Measurements from ENCODE around the gene FGD6. TPM values are rescaled to one million over a fixed set of nuclear protein-coding genes. Genes with fewer than 3 reads are reported as not detected.

The FGD6 gene
- total RNA-seq, 2 experiments from 2014 or later: 5.6 to 7.8 TPM

GRCh38 chr12:95124106-95124505 lies 93.2 kb downstream of the FGD6 start:
- intact Hi-C loops (cut with micrococcal nuclease; ENCODE audit: unreplicated experiment): no loop called here
- Histone ChIP-seq H3K4me3 (ENCODE audit: low read depth, low read length, poor library complexity, severe bottlenecking) (no peak overlapping the region), H2AFZ (ENCODE audit: low read length) (no peak overlapping the region), H3K79me2 (ENCODE audit: insufficient read depth, low read depth, low read length) (no peaks in the 10 kb centered on the region), H3K4me2 (ENCODE audit: low read length) (no peak overlapping the region), H3K9me2 (ENCODE audit: insufficient read depth, low read length) (no peaks in the 10 kb centered on the region), H3K9me3 (ENCODE audit: low read length) (no peaks in the 10 kb centered on the region), H4K20me1 (ENCODE audit: insufficient read depth, low read length) (no peaks in the 10 kb centered on the region), H3K36me3 (ENCODE audit: insufficient read depth, low read length) (no peaks in the 10 kb centered on the region), H3K27ac (ENCODE audit: low read depth, low read length, poor library complexity, severe bottlenecking) (no peak overlapping the region), H3K4me1 (ENCODE audit: insufficient read depth, low read length, poor library complexity, severe bottlenecking) (no peaks in the 10 kb centered on the region)
- TF ChIP-seq, protein P1, sequence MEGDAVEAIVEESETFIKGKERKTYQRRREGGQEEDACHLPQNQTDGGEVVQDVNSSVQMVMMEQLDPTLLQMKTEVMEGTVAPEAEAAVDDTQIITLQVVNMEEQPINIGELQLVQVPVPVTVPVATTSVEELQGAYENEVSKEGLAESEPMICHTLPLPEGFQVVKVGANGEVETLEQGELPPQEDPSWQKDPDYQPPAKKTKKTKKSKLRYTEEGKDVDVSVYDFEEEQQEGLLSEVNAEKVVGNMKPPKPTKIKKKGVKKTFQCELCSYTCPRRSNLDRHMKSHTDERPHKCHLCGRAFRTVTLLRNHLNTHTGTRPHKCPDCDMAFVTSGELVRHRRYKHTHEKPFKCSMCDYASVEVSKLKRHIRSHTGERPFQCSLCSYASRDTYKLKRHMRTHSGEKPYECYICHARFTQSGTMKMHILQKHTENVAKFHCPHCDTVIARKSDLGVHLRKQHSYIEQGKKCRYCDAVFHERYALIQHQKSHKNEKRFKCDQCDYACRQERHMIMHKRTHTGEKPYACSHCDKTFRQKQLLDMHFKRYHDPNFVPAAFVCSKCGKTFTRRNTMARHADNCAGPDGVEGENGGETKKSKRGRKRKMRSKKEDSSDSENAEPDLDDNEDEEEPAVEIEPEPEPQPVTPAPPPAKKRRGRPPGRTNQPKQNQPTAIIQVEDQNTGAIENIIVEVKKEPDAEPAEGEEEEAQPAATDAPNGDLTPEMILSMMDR (conservative IDR thresholded peaks at IDR 0.05; ENCODE audit: low read length): no peak
- no peak for TF ChIP-seq EZH2phosphoT487 (IDR thresholded peaks at IDR 0.05; ENCODE audit: borderline replicate concordance, low read depth, low read length)
- POLR2A ChIA-PET: interaction anchor here (0.6 to 0.9 kb wide), 2 partner anchors 23 to 168 kb away, joined by 3 read pairs; no protein-coding TSS in a partner anchor
- CTCF ChIA-PET (ENCODE audit: unreplicated experiment): no interaction called here
- no peak for DNase-seq (ENCODE audit: low spot score)
- BruUV-seq (replicated peaks): no TSS peak

- no peaks in the 10 kb centered on the region for H3K36me3 ChIP-seq (ENCODE audit: insufficient read depth, low read length)
- POLR2A ChIA-PET: no interaction called here
- TF ChIP-seq, protein P1 (conservative IDR thresholded peaks at IDR 0.05; ENCODE audit: low read length): no peak
- no peak for TF ChIP-seq EZH2phosphoT487 (IDR thresholded peaks at IDR 0.05; ENCODE audit: borderline replicate concordance, low read depth, low read length)
- no peaks in the 10 kb centered on the region for H3K9me2 ChIP-seq (ENCODE audit: insufficient read depth, low read length)
- DNase-seq (ENCODE audit: low spot score): no peak
- no peak overlapping the region for H2AFZ ChIP-seq (ENCODE audit: low read length)
- no peak overlapping the region for H3K4me2 ChIP-seq (ENCODE audit: low read length)
- no peak overlapping the region for H3K27ac ChIP-seq (ENCODE audit: low read depth, low read length, poor library complexity, severe bottlenecking)
- no TSS peak for BruUV-seq (replicated peaks)
- peaks cover 8% of the 10 kb centered on the region for H3K4me1 ChIP-seq (ENCODE audit: insufficient read depth, low read length, poor library complexity, severe bottlenecking)
- no peaks in the 10 kb centered on the region for H4K20me1 ChIP-seq (ENCODE audit: insufficient read depth, low read length)
- H3K9me3 ChIP-seq (ENCODE audit: low read length): no peaks in the 10 kb centered on the region
- intact Hi-C loops (cut with micrococcal nuclease; ENCODE audit: unreplicated experiment): loop anchor here (5.0 kb wide), 1 partner anchor 399 kb away; no protein-coding TSS in a partner anchor
- CTCF ChIA-PET (ENCODE audit: unreplicated experiment): no interaction called here
- no peaks in the 10 kb centered on the region for H3K79me2 ChIP-seq (ENCODE audit: insufficient read depth, low read depth, low read length)
- H3K4me3 ChIP-seq (ENCODE audit: low read depth, low read length, poor library complexity, severe bottlenecking): no peak overlapping the region
Measured at GRCh38 chr12:95118788-95119179, 98.5 kb downstream of the FGD6 start.

DNA sequence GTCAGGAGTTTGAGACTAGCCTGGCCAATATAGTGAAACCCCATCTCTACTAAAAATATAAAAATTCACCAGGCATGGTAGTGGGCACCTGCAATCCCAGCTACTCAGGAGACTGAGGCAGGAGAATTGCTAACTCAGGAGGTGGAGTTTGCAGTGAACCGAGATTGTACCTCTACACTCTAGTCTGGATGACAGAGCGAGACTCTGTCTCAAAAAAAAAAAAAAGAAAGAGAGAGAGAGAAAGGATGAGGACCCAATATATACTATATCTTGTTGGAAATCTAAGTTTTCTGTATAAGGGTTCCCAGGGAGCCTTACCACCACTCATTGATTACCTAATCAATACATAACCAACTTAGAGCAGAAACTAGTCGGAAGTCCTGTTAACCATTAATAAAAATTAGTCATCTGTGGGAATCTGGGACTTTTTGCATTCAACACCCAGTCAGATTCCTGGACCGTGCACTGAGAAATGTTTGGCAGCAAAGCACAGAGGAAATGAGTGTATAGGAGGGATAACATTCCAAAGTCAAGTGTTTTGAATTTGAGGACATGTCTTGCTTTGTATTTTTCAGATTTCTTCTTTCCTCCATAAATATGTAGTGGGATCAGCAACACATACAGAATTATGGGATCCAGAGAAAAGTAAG lies 99.0 kb downstream of the FGD6 start:
- Histone ChIP-seq H4K20me1 (ENCODE audit: insufficient read depth, low read length) (no peaks in the 10 kb centered on the region), H3K27ac (ENCODE audit: low read depth, low read length, poor library complexity, severe bottlenecking) (no peak overlapping the region), H3K4me1 (ENCODE audit: insufficient read depth, low read length, poor library complexity, severe bottlenecking) (peaks cover 8% of the 10 kb centered on the region), H3K9me3 (ENCODE audit: low read length) (no peaks in the 10 kb centered on the region), H2AFZ (ENCODE audit: low read length) (no peak overlapping the region), H3K4me3 (ENCODE audit: low read depth, low read length, poor library complexity, severe bottlenecking) (no peak overlapping the region), H3K4me2 (ENCODE audit: low read length) (no peak overlapping the region), H3K36me3 (ENCODE audit: insufficient read depth, low read length) (no peaks in the 10 kb centered on the region), H3K79me2 (ENCODE audit: insufficient read depth, low read depth, low read length) (no peaks in the 10 kb centered on the region), H3K9me2 (ENCODE audit: insufficient read depth, low read length) (no peaks in the 10 kb centered on the region)
- TF ChIP-seq, protein P1 (conservative IDR thresholded peaks at IDR 0.05; ENCODE audit: low read length): no peak
- TF ChIP-seq EZH2phosphoT487 (IDR thresholded peaks at IDR 0.05; ENCODE audit: borderline replicate concordance, low read depth, low read length): no peak
- ChIA-PET CTCF (ENCODE audit: unreplicated experiment) (no interaction called here), POLR2A (interaction anchor here (0.6 kb wide), 1 partner anchor 32 kb away, joined by 3 read pairs; no protein-coding TSS in a partner anchor)
- no peak for DNase-seq (ENCODE audit: low spot score)
- intact Hi-C loops (cut with micrococcal nuclease; ENCODE audit: unreplicated experiment): loop anchor here (5.0 kb wide), 1 partner anchor 399 kb away; no protein-coding TSS in a partner anchor
- no TSS peak for BruUV-seq (replicated peaks)
